ENCODE measurements around the gene XRCC3. TPM values are rescaled to one million over a fixed set of nuclear protein-coding genes. Genes with fewer than 3 reads are reported as not detected.

The XRCC3 gene
- total and polyA plus RNA-seq, 12 donors = 1.0 to 4.4 (median 3.0) TPM

- no peaks in the 10 kb centered on the region for H3K27me3 ChIP-seq
Measured at GRCh38 chr14:103688906-103689902, 26.0 kb downstream of the XRCC3 start.

DNA sequence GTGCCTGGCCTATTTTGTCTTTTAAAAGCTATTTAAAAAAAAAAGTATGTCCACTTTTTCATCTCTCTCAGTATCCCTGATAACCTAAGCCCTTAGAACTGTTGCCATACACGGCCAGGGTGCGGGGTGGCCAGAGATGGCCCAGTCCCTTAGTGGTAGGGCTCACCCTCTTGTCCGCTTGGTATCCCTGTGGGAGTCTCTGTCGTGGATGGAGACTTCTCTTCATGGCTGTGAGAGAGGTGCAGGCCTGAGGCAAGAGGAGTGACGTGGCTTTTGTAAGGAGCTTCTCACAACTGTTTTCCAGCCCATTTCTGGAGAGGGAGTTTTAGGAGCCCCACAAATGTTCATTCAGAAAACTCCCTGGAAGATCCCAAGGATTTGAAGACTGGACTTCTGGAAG is 26.8 kb downstream of the XRCC3 start:
- Histone ChIP-seq H3K4me1 (peaks cover 0 to 69% (median 36%) of the 10 kb centered on the region in 9 donors), H3K4me3 (no peak overlapping the region), H3K9me3 (no peaks in the 10 kb centered on the region), H3K27me3 (no peaks in the 10 kb centered on the region), H3K27ac (peak overlapping the region in 2 of 10 donors; percentile 2 to 56), H3K36me3 (peaks cover 0 to 99% (median 46%) of the 10 kb centered on the region in 9 donors)
- DNase-seq = no peak
- intact Hi-C loops (cut with DNase I) = loop anchor here in 2 of 10 donors (10.0 kb wide), 2 partner anchors 114 to 124 kb away; partner anchors contain the start of genes BAG5 (in 1 of the 2) and COA8 (in 1 of the 2)
- WGBS, 2 donors = 89 to 93% methylated on average over 5 of the region's 5 CpGs
- TF ChIP-seq CTCF (IDR thresholded peaks at IDR 0.05) = no peak
- no peak for ATAC-seq

More at GRCh38 chr14:103688906-103689902, 26.0 kb downstream of the XRCC3 start:
- ATAC-seq (peak; percentile 48 to 73 (median 62)), DNase-seq (no peak)
- Histone ChIP-seq H3K4me1 (peaks cover 0 to 61% (median 31%) of the 10 kb centered on the region in 9 donors), H3K27ac (peak overlapping the region in 3 of 10 donors; percentile 3 to 56 (median 17)), H3K4me3 (no peak overlapping the region), H3K36me3 (peaks cover 0 to 99% (median 46%) of the 10 kb centered on the region in 9 donors), H3K9me3 (no peaks in the 10 kb centered on the region)
- WGBS, 2 donors = 54 to 63% methylated on average over 16 of the region's 16 CpGs
- intact Hi-C loops (cut with DNase I) = loop anchor here in 2 of 10 donors (10.0 kb wide), 2 partner anchors 114 to 124 kb away; partner anchors contain the start of genes BAG5 (in 1 of the 2) and COA8 (in 1 of the 2)
- no peak for TF ChIP-seq CTCF (IDR thresholded peaks at IDR 0.05)

DNA sequence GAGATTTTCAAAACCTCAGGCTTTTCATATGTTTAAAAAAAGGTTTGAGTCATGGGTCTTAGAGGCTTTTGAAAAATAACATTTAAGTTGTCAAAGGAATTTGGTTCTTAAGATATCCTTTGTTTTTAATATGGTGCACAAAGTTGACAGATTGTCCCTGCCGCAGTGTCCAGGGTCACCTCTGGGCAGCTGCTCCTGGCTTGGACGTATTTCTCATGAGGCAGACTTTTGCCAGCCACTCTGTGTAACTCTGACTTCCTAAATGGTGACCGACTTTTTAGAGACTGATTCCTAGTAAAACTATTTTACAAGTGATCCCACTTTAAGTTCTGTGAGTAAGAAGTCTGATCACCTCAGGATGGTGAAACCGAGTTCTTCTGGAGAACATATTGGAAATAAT is 27.5 kb downstream of the XRCC3 start:
- no peak for TF ChIP-seq CTCF (IDR thresholded peaks at IDR 0.05)
- Histone ChIP-seq H3K4me1 (peaks cover 0 to 75% (median 36%) of the 10 kb centered on the region in 9 donors), H3K9me3 (no peaks in the 10 kb centered on the region), H3K36me3 (peaks cover 0 to 99% (median 46%) of the 10 kb centered on the region in 9 donors), H3K27me3 (no peaks in the 10 kb centered on the region), H3K27ac (peak overlapping the region in 4 of 10 donors; percentile 2 to 56 (median 8)), H3K4me3 (no peak overlapping the region)
- intact Hi-C loops (cut with DNase I) = loop anchor here in 2 of 10 donors (10.0 kb wide), 2 partner anchors 113 to 123 kb away; partner anchors contain the start of genes BAG5 (in 1 of the 2) and COA8 (in 1 of the 2)
- no peak for DNase-seq
- WGBS, 2 donors = 73 to 75% methylated on average over 4 of the region's 4 CpGs
- ATAC-seq = peak in 2 of 8 donors; percentile 40 to 44

- TF ChIP-seq CTCF (IDR thresholded peaks at IDR 0.05) = no peak
- Histone ChIP-seq H3K4me1 (peaks cover 0 to 75% (median 36%) of the 10 kb centered on the region in 9 donors), H3K27me3 (no peaks in the 10 kb centered on the region), H3K36me3 (peaks cover 0 to 99% (median 54%) of the 10 kb centered on the region in 9 donors), H3K27ac (peak overlapping the region in 3 of 10 donors; percentile 2 to 56 (median 6)), H3K4me3 (no peak overlapping the region), H3K9me3 (no peaks in the 10 kb centered on the region)
- ATAC-seq (no peak), DNase-seq (no peak)
- WGBS, 2 donors = 70 to 77% methylated on average over 19 of the region's 19 CpGs
- intact Hi-C loops (cut with DNase I) = loop anchor here in 2 of 10 donors (10.0 kb wide), 2 partner anchors 112 to 122 kb away; partner anchors contain the start of genes BAG5 (in 1 of the 2) and COA8 (in 1 of the 2)
Measured at GRCh38 chr14:103686831-103687485, 28.3 kb downstream of the XRCC3 start.
